ENCODE results near the gene SLC11A2. TPM values are rescaled to one million over a fixed set of nuclear protein-coding genes. Genes with fewer than 3 reads are reported as not detected.
A peak's percentile ranks its signal among the peaks of the same experiment; 100 is the strongest.

The SLC11A2 gene
- total RNA-seq, 1 donor from 2014 or later, result 26.8 TPM

GRCh38 chr12:50979369-50980052, 46.7 kb downstream of the SLC11A2 start:
- Mint-ChIP-seq H3K36me3 (ENCODE audit: low read depth) (peaks cover 16% of the 10 kb centered on the region), H3K4me3 (ENCODE audit: unreplicated experiment) (no peak overlapping the region), H3K27ac (ENCODE audit: unreplicated experiment) (no peak overlapping the region), H3K4me1 (ENCODE audit: low read depth) (peaks cover 14% of the 10 kb centered on the region), H3K27me3 (ENCODE audit: low read depth) (no peaks in the 10 kb centered on the region), H3K9me3 (ENCODE audit: low read depth) (no peaks in the 10 kb centered on the region)
- TF ChIP-seq CTCF (IDR thresholded peaks at IDR 0.05), result no peak
- DNase-seq (ENCODE audit: low spot score), result no peak

DNA sequence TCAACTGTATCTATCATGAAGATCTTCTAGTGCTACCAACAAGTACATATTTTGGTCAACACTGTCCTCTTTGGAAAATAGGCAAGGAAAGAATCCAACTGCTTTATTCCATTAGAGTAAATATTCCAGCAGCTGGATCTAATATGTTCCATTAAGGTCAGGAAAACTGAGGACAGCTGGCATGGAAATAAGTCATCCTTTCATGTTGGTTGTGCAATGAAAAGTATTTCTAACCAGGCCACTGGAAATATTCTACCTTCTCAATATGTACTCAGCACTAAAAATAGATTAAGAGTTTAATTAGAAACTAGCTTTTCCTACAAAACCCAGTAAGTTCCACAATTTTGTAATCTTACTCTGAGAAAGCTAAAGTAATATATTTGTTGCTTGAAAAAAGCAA, 54.2 kb downstream of the SLC11A2 start:
- Mint-ChIP-seq H3K27ac (ENCODE audit: unreplicated experiment) (no peak overlapping the region), H3K36me3 (ENCODE audit: low read depth) (peaks cover 30% of the 10 kb centered on the region), H3K27me3 (ENCODE audit: low read depth) (no peaks in the 10 kb centered on the region), H3K4me1 (ENCODE audit: low read depth) (no peaks in the 10 kb centered on the region), H3K9me3 (ENCODE audit: low read depth) (peaks cover 12% of the 10 kb centered on the region), H3K4me3 (ENCODE audit: unreplicated experiment) (no peak overlapping the region)
- no peak for DNase-seq (ENCODE audit: low spot score)
- TF ChIP-seq CTCF (IDR thresholded peaks at IDR 0.05), result no peak

DNA sequence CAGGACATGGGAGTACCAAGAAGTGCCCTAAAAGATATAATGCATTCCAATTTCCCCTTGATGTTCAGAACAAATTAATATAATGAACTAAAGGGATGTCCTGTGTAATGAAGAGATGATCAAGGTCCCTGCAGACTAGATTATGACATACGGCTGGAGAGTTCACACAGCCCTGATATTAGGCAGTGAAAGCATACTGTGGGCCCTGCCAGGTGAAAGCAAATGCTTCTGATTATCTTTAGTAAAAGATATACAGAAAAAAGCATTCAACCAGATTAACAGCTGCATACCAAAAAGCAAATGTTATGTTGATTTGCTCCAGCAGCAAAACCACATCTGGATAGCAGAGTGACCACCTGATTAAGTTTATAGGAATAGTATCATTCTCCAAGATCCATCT, 61.8 kb downstream of the SLC11A2 start:
- peaks cover 6% of the 10 kb centered on the region for H3K36me3 Mint-ChIP-seq (ENCODE audit: low read depth)
- no peak for DNase-seq (ENCODE audit: low spot score)
- H3K9me3 Mint-ChIP-seq (ENCODE audit: low read depth), result no peaks in the 10 kb centered on the region
- no peak overlapping the region for H3K27ac Mint-ChIP-seq (ENCODE audit: unreplicated experiment)
- H3K27me3 Mint-ChIP-seq (ENCODE audit: low read depth), result no peaks in the 10 kb centered on the region
- H3K4me3 Mint-ChIP-seq (ENCODE audit: unreplicated experiment), result no peak overlapping the region
- TF ChIP-seq CTCF (IDR thresholded peaks at IDR 0.05), result no peak
- H3K4me1 Mint-ChIP-seq (ENCODE audit: low read depth), result peaks cover 23% of the 10 kb centered on the region

DNA sequence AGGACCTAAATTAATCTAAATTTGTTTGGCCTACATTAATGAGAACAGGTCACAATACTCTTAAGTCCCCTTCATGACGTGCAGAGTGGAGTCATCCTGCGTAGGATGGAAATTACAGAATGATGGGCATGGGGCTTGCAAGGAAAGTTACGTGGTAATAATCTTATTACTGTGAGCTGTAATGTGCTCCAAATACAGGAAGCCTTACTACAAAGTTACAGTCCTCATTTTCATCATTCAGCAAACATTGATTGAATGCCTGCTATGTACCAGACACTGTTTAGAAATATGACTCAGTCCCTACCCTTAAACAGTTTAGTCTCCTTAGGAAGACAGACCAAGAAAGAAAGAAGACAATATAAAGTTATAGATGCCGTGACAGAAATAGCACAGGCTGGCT, 64.5 kb downstream of the SLC11A2 start:
- H3K4me3 Mint-ChIP-seq (ENCODE audit: unreplicated experiment), result no peak overlapping the region
- no peak for DNase-seq (ENCODE audit: low spot score)
- H3K9me3 Mint-ChIP-seq (ENCODE audit: low read depth), result no peaks in the 10 kb centered on the region
- peak overlapping the region; percentile 49 for H3K27ac Mint-ChIP-seq (ENCODE audit: unreplicated experiment)
- no peaks in the 10 kb centered on the region for H3K27me3 Mint-ChIP-seq (ENCODE audit: low read depth)
- no peak for TF ChIP-seq CTCF (IDR thresholded peaks at IDR 0.05)
- H3K4me1 Mint-ChIP-seq (ENCODE audit: low read depth), result peaks cover 23% of the 10 kb centered on the region
- H3K36me3 Mint-ChIP-seq (ENCODE audit: low read depth), result peaks cover 2% of the 10 kb centered on the region

- no peak overlapping the region for H3K27ac Mint-ChIP-seq (ENCODE audit: unreplicated experiment)
- H3K4me1 Mint-ChIP-seq (ENCODE audit: low read depth), result peaks cover 23% of the 10 kb centered on the region
- TF ChIP-seq CTCF (IDR thresholded peaks at IDR 0.05), result no peak
- DNase-seq (ENCODE audit: low spot score), result no peak
- H3K36me3 Mint-ChIP-seq (ENCODE audit: low read depth), result no peaks in the 10 kb centered on the region
- no peak overlapping the region for H3K4me3 Mint-ChIP-seq (ENCODE audit: unreplicated experiment)
- H3K9me3 Mint-ChIP-seq (ENCODE audit: low read depth), result no peaks in the 10 kb centered on the region
- H3K27me3 Mint-ChIP-seq (ENCODE audit: low read depth), result no peaks in the 10 kb centered on the region
These were observed 66.1 kb downstream of the SLC11A2 start for GRCh38 chr12:50960130-50960529.
